Smooth muscle cell (in vitro differentiated cells): Measurements from ENCODE around the gene FAM162B. TPM values are rescaled to one million over a fixed set of nuclear protein-coding genes. Genes with fewer than 3 reads are reported as not detected.

Source experiments
- DNase-seq: peaks from one replicate; lab custom pipeline; 2025; ENCODE audit not compliant: unreplicated experiment; lab: John Stamatoyannopoulos, UW
- H2AFZ ChIP-seq: fragments of 200-600 bp; sonication (generic); 2 replicates; pipeline ENCODE4 v1.6.0; 2016; ENCODE audit warnings: antibody characterized with exemption, low read depth, mild to moderate bottlenecking
- H3F3A ChIP-seq: fragments of 200-600 bp; sonication (generic); 2 replicates; pipeline ENCODE4 v1.6.0; 2017; ENCODE audit warnings: antibody characterized with exemption, low read depth
- H3K27ac ChIP-seq: fragments of 200-600 bp; sonication (generic); 2 replicates; pipeline ENCODE4 v1.5.1; 2016; ENCODE audit warnings: low read depth, mild to moderate bottlenecking
- H3K27me3 ChIP-seq: fragments of 200-600 bp; sonication (generic); 2 replicates; pipeline ENCODE4 v1.6.1; 2016; ENCODE audit warnings: low read depth, mild to moderate bottlenecking
- H3K36me3 ChIP-seq: fragments of 200-600 bp; sonication (generic); 2 replicates; pipeline ENCODE4 v1.5.1; 2016; ENCODE audit warnings: low read depth
- H3K4me1 ChIP-seq: fragments of 200-600 bp; sonication (generic); 2 replicates; pipeline ENCODE4 v1.5.1; 2016; ENCODE audit warnings: low read depth
- H3K4me2 ChIP-seq: fragments of 200-600 bp; sonication (generic); 2 replicates; pipeline ENCODE4 v1.6.0; 2016; ENCODE audit warnings: mild to moderate bottlenecking
- H3K4me3 ChIP-seq: fragments of 200-600 bp; sonication (generic); 2 replicates; pipeline ENCODE4 v1.5.1; 2016; ENCODE audit warnings: mild to moderate bottlenecking
- H3K79me2 ChIP-seq: fragments of 200-600 bp; sonication (generic); 2 replicates; pipeline ENCODE4 v1.6.0; 2016; ENCODE audit warnings: low read depth, mild to moderate bottlenecking
- H3K9ac ChIP-seq: fragments of 200-600 bp; sonication (generic); 2 replicates; pipeline ENCODE4 v1.6.0; 2016; ENCODE audit warnings: low read depth
- H3K9me3 ChIP-seq: fragments of 200-600 bp; sonication (generic); replicated peaks from 2 replicates; pipeline ENCODE4 v1.5.1; 2016; ENCODE audit warnings: low read depth
- H4K20me1 ChIP-seq: fragments of 200-600 bp; sonication (generic); 2 replicates; pipeline ENCODE4 v1.6.0; 2016; ENCODE audit warnings: low read depth
- CTCF ChIP-seq: fragments of 200-600 bp; sonication (generic); IDR thresholded peaks from 2 replicates; pipeline ENCODE4 v1.5.1; 2017; ENCODE audit warnings: borderline replicate concordance, mild to moderate bottlenecking, antibody characterized with exemption; ENCODE audit not compliant: insufficient read depth, poor library complexity, severe bottlenecking
- WGBS: methylation state at CpG from one replicate; pipeline ENCODE4 v1.1.7; 2016; ENCODE audit warnings: low lambda C conversion rate; 5-methylcytosine and 5-hydroxymethylcytosine counted together
- polyA plus RNA-seq: library from polyadenylated mRNA; unstranded; fragments of >200 nt; fragmentation: Nextera tagmentation; extraction: Ambion mirVana; gene quantifications from 2 replicates; pipeline ENCODE4 v1.2.1, GENCODE V29; 2016
- total RNA-seq: library from RNA; depleted of rRNA; stranded (reverse); fragments of >200 nt; gene quantifications from 2 replicates; pipeline ENCODE4 v1.2.3, GENCODE V29; 2014

FAM162B gene
- total and polyA plus RNA-seq, 2 experiments from 2014 or later, result 0.18 to 0.61 TPM

DNA sequence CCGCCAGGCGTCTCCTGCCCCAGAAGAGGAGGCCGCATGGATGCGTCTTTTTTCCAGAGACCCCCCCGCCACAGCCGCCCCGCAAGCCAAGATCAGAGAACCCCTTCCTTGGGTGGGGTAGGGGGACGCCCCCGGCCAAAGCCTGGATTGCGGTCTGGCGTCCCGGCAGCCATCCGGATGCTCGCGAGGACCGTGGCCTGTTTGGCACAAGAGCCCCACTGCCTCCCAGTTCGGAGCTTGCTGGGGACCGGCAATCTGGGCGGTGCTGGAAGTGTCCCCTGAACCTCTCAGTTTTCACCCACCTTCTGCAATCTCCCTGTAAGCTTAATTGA, 924 bp downstream of the FAM162B start:
- no peak for DNase-seq

GRCh38 chr6:116763906-116764628, 1.5 kb downstream of the FAM162B start:
- Histone ChIP-seq H3K27me3 (peaks cover 34% of the 10 kb centered on the region), H3K79me2 (no peaks in the 10 kb centered on the region), H4K20me1 (no peaks in the 10 kb centered on the region), H3K27ac (no peak overlapping the region), H3K36me3 (no peaks in the 10 kb centered on the region), H2AFZ (peak overlapping the region; percentile 95), H3K4me2 (peak overlapping the region; percentile 89), H3K9me3 (no peaks in the 10 kb centered on the region), H3K4me1 (peaks cover 8% of the 10 kb centered on the region), H3F3A (no peaks in the 10 kb centered on the region), H3K9ac (no peak overlapping the region), H3K4me3 (peak overlapping the region; percentile 66)
- TF ChIP-seq CTCF, result no peak
- no peak for DNase-seq
- WGBS, result 67% methylated on average over 11 of the region's 11 CpGs

More for the DNA sequence above, 924 bp downstream of the FAM162B start:
- Histone ChIP-seq H3K4me1 (peaks cover 8% of the 10 kb centered on the region), H4K20me1 (no peaks in the 10 kb centered on the region), H3K4me2 (peak overlapping the region; percentile 89), H3K27me3 (peaks cover 34% of the 10 kb centered on the region), H3K79me2 (no peaks in the 10 kb centered on the region), H3K4me3 (peak overlapping the region; percentile 66), H3K9me3 (no peaks in the 10 kb centered on the region), H3F3A (no peaks in the 10 kb centered on the region), H3K9ac (no peak overlapping the region), H3K36me3 (no peaks in the 10 kb centered on the region), H2AFZ (peak overlapping the region; percentile 95), H3K27ac (no peak overlapping the region)
- WGBS, result 13% methylated on average over 19 of the region's 19 CpGs
- no peak for TF ChIP-seq CTCF

DNA sequence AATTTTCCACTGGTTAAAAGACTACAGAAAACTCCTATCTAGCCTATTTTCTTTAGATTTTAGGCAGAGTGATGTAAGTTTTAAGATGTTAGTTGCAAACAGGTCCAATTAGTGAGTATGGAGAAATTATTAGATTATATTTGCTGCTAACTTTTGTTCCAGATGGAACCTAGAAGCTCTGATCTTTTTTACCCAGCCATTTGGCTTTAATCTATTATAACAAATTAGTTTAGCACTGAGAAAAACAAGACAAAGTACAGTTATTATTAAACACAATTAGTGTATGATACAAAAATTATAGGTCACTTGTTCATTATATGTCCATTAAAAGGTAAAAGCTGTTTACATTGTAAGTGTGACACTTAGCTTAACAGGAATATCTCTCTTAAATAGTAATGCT, 2.5 kb downstream of the FAM162B start:
- peaks cover 34% of the 10 kb centered on the region for H3K27me3 ChIP-seq
- DNase-seq, result no peak
- H3K27ac ChIP-seq, result no peak overlapping the region
- H3K79me2 ChIP-seq, result no peaks in the 10 kb centered on the region
- H3K9me3 ChIP-seq, result no peaks in the 10 kb centered on the region
- no peak for TF ChIP-seq CTCF
- no peak overlapping the region for H3K9ac ChIP-seq
- no peak overlapping the region for H3K4me2 ChIP-seq
- H3K4me1 ChIP-seq, result peaks cover 8% of the 10 kb centered on the region
- no peaks in the 10 kb centered on the region for H3K36me3 ChIP-seq
- H2AFZ ChIP-seq, result no peak overlapping the region
- H3F3A ChIP-seq, result no peaks in the 10 kb centered on the region
- no peak overlapping the region for H3K4me3 ChIP-seq
- H4K20me1 ChIP-seq, result no peaks in the 10 kb centered on the region

- no peak overlapping the region for H2AFZ ChIP-seq
- H3K79me2 ChIP-seq, result no peaks in the 10 kb centered on the region
- H3K27ac ChIP-seq, result no peak overlapping the region
- DNase-seq, result no peak
- no peaks in the 10 kb centered on the region for H3F3A ChIP-seq
- no peaks in the 10 kb centered on the region for H4K20me1 ChIP-seq
- no peaks in the 10 kb centered on the region for H3K9me3 ChIP-seq
- H3K4me1 ChIP-seq, result peaks cover 8% of the 10 kb centered on the region
- H3K27me3 ChIP-seq, result peaks cover 34% of the 10 kb centered on the region
- H3K36me3 ChIP-seq, result no peaks in the 10 kb centered on the region
- no peak overlapping the region for H3K4me2 ChIP-seq
- no peak overlapping the region for H3K9ac ChIP-seq
- WGBS, result 73% methylated on average over 1 of the region's 1 CpG
- H3K4me3 ChIP-seq, result no peak overlapping the region
- TF ChIP-seq CTCF, result no peak
Measured at GRCh38 chr6:116762235-116762634, 3.3 kb downstream of the FAM162B start.
